Measurements from ENCODE around the gene TAF1A. TPM values are rescaled to one million over a fixed set of nuclear protein-coding genes. Genes with fewer than 3 reads are reported as not detected.

Gene TAF1A
- total RNA-seq, 1 donor from 2014 or later = 8.8 TPM

- TF ChIP-seq CTCF (IDR thresholded peaks at IDR 0.05) = no peak
- peak in 1 of 2 donors; percentile 79 for DNase-seq (ENCODE audit: low spot score in 2 of 2)
- peaks cover 32 to 63% of the 10 kb centered on the region in 2 donors for H3K36me3 ChIP-seq
- H3K9me3 ChIP-seq = no peaks in the 10 kb centered on the region
- H3K27ac ChIP-seq = peak overlapping the region; percentile 55 to 82
- no peak overlapping the region for H3K4me3 ChIP-seq
- intact Hi-C loops (cut with DNase I) = loop anchor here (1.0 kb wide), 1 partner anchor 9 kb away; the partner anchor contains the start of gene MIA3
- H3K4me1 ChIP-seq = peaks cover 3 to 8% of the 10 kb centered on the region in 2 donors
- no peaks in the 10 kb centered on the region for H3K27me3 ChIP-seq
These were observed 37.5 kb upstream of the TAF1A start for GRCh38 chr1:222627232-222627631.

GRCh38 chr1:222624214-222624613 lies 34.5 kb upstream of the TAF1A start:
- H3K9me3 ChIP-seq = no peaks in the 10 kb centered on the region
- H3K4me1 ChIP-seq = peaks cover 3 to 4% of the 10 kb centered on the region in 2 donors
- DNase-seq (ENCODE audit: low spot score in 2 of 2) = no peak
- intact Hi-C loops (cut with DNase I) = no loop called here
- H3K4me3 ChIP-seq = no peak overlapping the region
- H3K27ac ChIP-seq = no peak overlapping the region
- H3K36me3 ChIP-seq = peaks cover 37 to 51% of the 10 kb centered on the region in 2 donors
- TF ChIP-seq CTCF (IDR thresholded peaks at IDR 0.05) = no peak
- H3K27me3 ChIP-seq = no peaks in the 10 kb centered on the region

- Histone ChIP-seq H3K27me3 (no peaks in the 10 kb centered on the region), H3K36me3 (peaks cover 34 to 43% of the 10 kb centered on the region in 2 donors), H3K9me3 (no peaks in the 10 kb centered on the region), H3K27ac (no peak overlapping the region), H3K4me1 (peaks cover 3 to 4% of the 10 kb centered on the region in 2 donors), H3K4me3 (no peak overlapping the region)
- DNase-seq (ENCODE audit: low spot score in 2 of 2) = no peak
- no peak for TF ChIP-seq CTCF (IDR thresholded peaks at IDR 0.05)
- intact Hi-C loops (cut with DNase I) = no loop called here
These were observed 33.7 kb upstream of the TAF1A start for GRCh38 chr1:222623458-222623857.

GRCh38 chr1:222622765-222623164 lies 33.0 kb upstream of the TAF1A start:
- peaks cover 32 to 38% of the 10 kb centered on the region in 2 donors for H3K36me3 ChIP-seq
- intact Hi-C loops (cut with DNase I) = no loop called here
- no peak for DNase-seq (ENCODE audit: low spot score in 2 of 2)
- TF ChIP-seq CTCF (IDR thresholded peaks at IDR 0.05) = no peak
- H3K4me3 ChIP-seq = no peak overlapping the region
- peaks cover 2 to 3% of the 10 kb centered on the region in 2 donors for H3K4me1 ChIP-seq
- H3K9me3 ChIP-seq = no peaks in the 10 kb centered on the region
- H3K27me3 ChIP-seq = no peaks in the 10 kb centered on the region
- H3K27ac ChIP-seq = no peak overlapping the region

GRCh38 chr1:222620566-222620965 lies 30.8 kb upstream of the TAF1A start:
- Histone ChIP-seq H3K4me1 (no peaks in the 10 kb centered on the region), H3K36me3 (peaks cover 25 to 28% of the 10 kb centered on the region in 2 donors), H3K4me3 (no peak overlapping the region), H3K27ac (no peak overlapping the region), H3K9me3 (no peaks in the 10 kb centered on the region), H3K27me3 (no peaks in the 10 kb centered on the region)
- DNase-seq (ENCODE audit: low spot score in 2 of 2) = no peak
- no peak for TF ChIP-seq CTCF (IDR thresholded peaks at IDR 0.05)
- intact Hi-C loops (cut with DNase I) = no loop called here

Data from ascending aorta (tissue), 2 donors.